ENCODE data around the gene TRDMT1. TPM values are rescaled to one million over a fixed set of nuclear protein-coding genes. Genes with fewer than 3 reads are reported as not detected.

The TRDMT1 gene
- total RNA-seq, 1 donor, result 19.1 TPM

GRCh38 chr10:17227367-17228090, 26.1 kb upstream of the TRDMT1 start:
- peak; percentile 55 for TF ChIP-seq CTCF (IDR thresholded peaks at IDR 0.05; ENCODE audit: insufficient read depth, low read length)
- H3K4me3 ChIP-seq (ENCODE audit: low read depth, low read length), result peak overlapping the region; percentile 98
- peak; percentile 57 for DNase-seq (ENCODE audit: low read depth)

GRCh38 chr10:17226891-17227303, 25.4 kb upstream of the TRDMT1 start:
- no peak for DNase-seq (ENCODE audit: low read depth)
- peak overlapping the region; percentile 19 for H3K4me3 ChIP-seq (ENCODE audit: low read depth, low read length)
- no peak for TF ChIP-seq CTCF (IDR thresholded peaks at IDR 0.05; ENCODE audit: insufficient read depth, low read length)

DNA sequence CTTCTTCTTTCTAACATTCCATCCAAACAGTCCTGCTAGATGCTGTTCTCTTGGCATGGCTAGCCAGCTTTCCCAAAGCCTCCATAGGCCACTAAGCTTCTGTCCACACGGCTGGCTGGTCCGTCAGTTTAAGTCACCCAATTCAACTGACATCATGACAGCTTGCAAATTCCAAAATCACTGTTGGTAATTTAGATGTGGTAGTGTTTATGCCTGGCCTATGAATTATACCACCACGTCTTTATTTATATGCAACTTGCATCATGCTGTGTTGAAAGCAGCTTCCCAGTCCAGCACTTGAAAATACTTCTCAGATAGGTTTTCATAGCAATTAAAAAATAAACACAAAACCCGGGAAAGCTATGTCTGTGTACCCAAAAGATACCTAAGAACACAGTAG, 24.3 kb upstream of the TRDMT1 start:
- no peak overlapping the region for H3K4me3 ChIP-seq (ENCODE audit: low read depth, low read length)
- TF ChIP-seq CTCF (IDR thresholded peaks at IDR 0.05; ENCODE audit: insufficient read depth, low read length), result no peak
- no peak for DNase-seq (ENCODE audit: low read depth)

GRCh38 chr10:17222329-17222728, 20.9 kb upstream of the TRDMT1 start:
- H3K4me3 ChIP-seq (ENCODE audit: low read depth, low read length), result no peak overlapping the region
- no peak for TF ChIP-seq CTCF (IDR thresholded peaks at IDR 0.05; ENCODE audit: insufficient read depth, low read length)
- no peak for DNase-seq (ENCODE audit: low read depth)

DNA sequence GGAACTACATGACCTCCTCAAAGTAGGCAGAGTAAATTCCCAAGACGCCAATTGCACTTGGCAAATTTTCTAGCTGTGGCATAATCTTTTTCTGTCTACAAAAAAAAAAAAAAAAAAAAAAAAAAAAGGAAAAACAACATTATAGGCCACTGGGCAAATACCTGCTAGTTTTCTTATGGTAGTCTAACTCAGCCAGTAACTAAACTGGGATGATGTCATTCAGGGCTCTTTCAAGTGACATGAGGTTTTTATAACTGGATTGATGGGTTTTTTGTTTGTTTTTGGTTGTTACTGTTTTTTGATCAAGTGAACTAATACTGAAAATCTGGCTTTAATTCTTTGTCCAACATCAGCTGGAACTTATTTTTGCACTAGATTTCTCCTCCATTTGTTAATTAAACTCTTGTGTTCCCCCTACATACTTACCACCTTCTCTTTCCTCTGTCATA, 19.2 kb upstream of the TRDMT1 start:
- no peak overlapping the region for H3K4me3 ChIP-seq (ENCODE audit: low read depth, low read length)
- peak; percentile 28 for DNase-seq (ENCODE audit: low read depth)
- TF ChIP-seq CTCF (IDR thresholded peaks at IDR 0.05; ENCODE audit: insufficient read depth, low read length), result no peak

DNA sequence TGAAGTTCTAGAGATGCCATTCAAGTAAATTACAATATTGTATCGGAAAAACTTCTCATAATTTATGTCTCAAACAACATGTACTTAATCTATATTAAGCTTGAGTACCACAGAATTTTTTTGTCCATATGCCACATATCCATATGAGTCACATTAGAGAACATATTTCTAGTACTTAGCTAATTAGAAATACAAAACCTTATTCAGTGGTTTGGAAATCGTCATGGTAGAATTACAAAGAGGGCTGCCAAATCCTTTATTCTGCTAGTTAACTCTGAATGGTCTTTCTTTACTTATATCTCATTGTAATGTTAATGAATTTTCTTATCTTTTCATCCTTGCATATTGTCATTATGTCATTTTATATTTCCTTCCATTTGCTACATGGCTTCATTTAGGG, 17.6 kb upstream of the TRDMT1 start:
- TF ChIP-seq CTCF (IDR thresholded peaks at IDR 0.05; ENCODE audit: insufficient read depth, low read length), result no peak
- peak; percentile 52 for DNase-seq (ENCODE audit: low read depth)
- H3K4me3 ChIP-seq (ENCODE audit: low read depth, low read length), result no peak overlapping the region

All from fibroblast of the aortic adventitia (primary cell).